Endodermal cell (in vitro differentiated cells): Measurements from ENCODE around the gene MEP1A. TPM values are rescaled to one million over a fixed set of nuclear protein-coding genes. Genes with fewer than 3 reads are reported as not detected.
"Not testable (repeated sequence)": the region's sequence is repeated elsewhere in the genome, so short reads cannot be mapped to it uniquely, and the experiment has no call there.

Experiments used
- DNase-seq: peaks from one replicate; pipeline ENCODE4 v3.0.0-alpha.2; 2017
- H3K27ac ChIP-seq: 2 replicates; pipeline ENCODE4 v1.5.1; 2013; ENCODE audit warnings: mild to moderate bottlenecking, low read depth, low read length, moderate library complexity
- H3K27me3 ChIP-seq: 2 replicates; pipeline ENCODE4 v1.6.1; 2013; ENCODE audit warnings: mild to moderate bottlenecking, low read length, moderate library complexity; ENCODE audit not compliant: insufficient read depth, control insufficient read depth, poor library complexity, severe bottlenecking
- H3K36me3 ChIP-seq: 2 replicates; pipeline ENCODE4 v1.7.0; 2013; ENCODE audit warnings: mild to moderate bottlenecking, low read length, moderate library complexity; ENCODE audit not compliant: control insufficient read depth, insufficient read depth
- H3K4me1 ChIP-seq: one replicate; pipeline ENCODE4 v1.7.0; 2013; ENCODE audit warnings: low read length; ENCODE audit not compliant: control insufficient read depth, insufficient read depth
- H3K4me3 ChIP-seq: 2 replicates; pipeline ENCODE4 v1.5.1; 2013; ENCODE audit warnings: mild to moderate bottlenecking, low read length, moderate library complexity
- H3K9ac ChIP-seq: 2 replicates; pipeline ENCODE4 v1.6.1; 2013; ENCODE audit warnings: mild to moderate bottlenecking, low read length, moderate library complexity; ENCODE audit not compliant: poor library complexity, severe bottlenecking; ENCODE audit errors: extremely low read depth
- H3K9me3 ChIP-seq: 2 replicates; pipeline ENCODE4 v1.6.1; 2013; ENCODE audit warnings: mild to moderate bottlenecking, low read length, moderate library complexity; ENCODE audit not compliant: control insufficient read depth
- H3K27ac Mint-ChIP-seq: 2 replicates; pipeline ENCODE4 v1.8.0; 2020; ENCODE audit warnings: mixed read lengths
- H3K27me3 Mint-ChIP-seq: 2 replicates; pipeline ENCODE4 v1.8.0; 2021; ENCODE audit warnings: mild to moderate bottlenecking, mixed read lengths; ENCODE audit not compliant: insufficient read depth
- H3K36me3 Mint-ChIP-seq: 2 replicates; pipeline ENCODE4 v1.8.0; 2020; ENCODE audit warnings: low read depth, mixed read lengths
- H3K4me1 Mint-ChIP-seq: 2 replicates; pipeline ENCODE4 v1.8.0; 2020; ENCODE audit warnings: mixed read lengths
- H3K4me3 Mint-ChIP-seq: 2 replicates; pipeline ENCODE4 v1.8.0; 2020; ENCODE audit warnings: mild to moderate bottlenecking, moderate library complexity, mixed read lengths
- H3K9me3 Mint-ChIP-seq: 2 replicates; pipeline ENCODE4 v1.8.0; 2020; ENCODE audit warnings: mild to moderate bottlenecking, mixed read lengths
- CTCF ChIP-seq: fragments of 200-600 bp; sonication (generic); conservative IDR thresholded peaks from 2 replicates; pipeline ENCODE4 v1.5.0; 2021; ENCODE audit warnings: antibody characterized with exemption, mild to moderate bottlenecking
- WGBS, 2 experiments: methylation state at CpG; one replicate each; pipeline versions ENCODE4 v1.1.5 to v1.1.7; 2013; ENCODE audit warnings: missing lambda C conversion rate in 2 of 2, mixed read lengths in 1 of 2; ENCODE audit not compliant: insufficient coverage in 1 of 2, insufficient read length in 1 of 2; 5-methylcytosine and 5-hydroxymethylcytosine counted together
- total RNA-seq, 2 donors: library from RNA; stranded (reverse); fragmentation: NEBNext Ultra II Directional in 1 of 2; extraction: Animal tissue kit (Norgen Biotek cat#: 25700) in 1 of 2; gene quantifications; 2 replicates in 1 of 2; 3 replicates in 1 of 2; pipeline ENCODE4 v1.2.1, GENCODE V29; 2021

The MEP1A gene
- total RNA-seq, 2 donors from 2014 or later, result not detected

GRCh38 chr6:46828939-46829338 lies 35.8 kb downstream of the MEP1A start:
- Mint-ChIP-seq H3K36me3 (no peaks in the 10 kb centered on the region), H3K4me3 (no peak overlapping the region), H3K9me3 (no peaks in the 10 kb centered on the region), H3K27ac (no peak overlapping the region), H3K27me3 (no peaks in the 10 kb centered on the region), H3K4me1 (peaks cover 5% of the 10 kb centered on the region)
- H3K9me3 ChIP-seq, result no peaks in the 10 kb centered on the region
- 73 to 85% methylated on average over 2 of the region's 2 CpGs for WGBS, 2 experiments
- no peak for TF ChIP-seq CTCF
- no peaks in the 10 kb centered on the region for H3K4me1 ChIP-seq
- no peak overlapping the region for H3K27ac ChIP-seq
- H3K4me3 ChIP-seq, result no peak overlapping the region
- no peak for DNase-seq
- H3K9ac ChIP-seq, result no peak overlapping the region
- H3K27me3 ChIP-seq, result no peaks in the 10 kb centered on the region
- no peaks in the 10 kb centered on the region for H3K36me3 ChIP-seq

GRCh38 chr6:46832816-46833215 lies 39.6 kb downstream of the MEP1A start:
- TF ChIP-seq CTCF, result no peak
- Histone ChIP-seq H3K27ac (no peak overlapping the region), H3K9me3 (no peaks in the 10 kb centered on the region), H3K4me1 (no peaks in the 10 kb centered on the region), H3K27me3 (no peaks in the 10 kb centered on the region), H3K9ac (no peak overlapping the region), H3K36me3 (no peaks in the 10 kb centered on the region), H3K4me3 (no peak overlapping the region)
- no peaks in the 10 kb centered on the region for H3K9me3 Mint-ChIP-seq
- no peak for DNase-seq
- 91% methylated on average over 2 of the region's 3 CpGs; no CpG with 5 or more reads in 1 of the 2 experiments for WGBS, 2 experiments
- H3K27ac Mint-ChIP-seq, result no peak overlapping the region
- no peaks in the 10 kb centered on the region for H3K27me3 Mint-ChIP-seq
- no peak overlapping the region for H3K4me3 Mint-ChIP-seq
- no peaks in the 10 kb centered on the region for H3K36me3 Mint-ChIP-seq
- no peaks in the 10 kb centered on the region for H3K4me1 Mint-ChIP-seq

GRCh38 chr6:46834257-46834916 lies 41.2 kb downstream of the MEP1A start:
- WGBS, 2 experiments, result 60 to 68% methylated on average over 5 to 7 of the region's 7 CpGs
- not testable (repeated sequence) for H3K4me3 Mint-ChIP-seq, H3K27me3 Mint-ChIP-seq, H3K27ac Mint-ChIP-seq, H3K9me3 Mint-ChIP-seq, H3K9ac ChIP-seq, DNase-seq, H3K9me3 ChIP-seq, H3K4me3 ChIP-seq, H3K4me1 ChIP-seq, H3K27me3 ChIP-seq, H3K27ac ChIP-seq, H3K4me1 Mint-ChIP-seq, H3K36me3 Mint-ChIP-seq, H3K36me3 ChIP-seq

GRCh38 chr6:46834991-46835390 lies 41.8 kb downstream of the MEP1A start:
- H3K4me3 Mint-ChIP-seq, H3K4me1 Mint-ChIP-seq, H3K36me3 Mint-ChIP-seq, H3K9ac ChIP-seq, DNase-seq, H3K9me3 Mint-ChIP-seq, H3K27me3 ChIP-seq, H3K4me3 ChIP-seq, H3K9me3 ChIP-seq, H3K27me3 Mint-ChIP-seq, H3K27ac ChIP-seq, H3K27ac Mint-ChIP-seq, H3K36me3 ChIP-seq, H3K4me1 ChIP-seq: not testable (repeated sequence)
- 94% methylated on average over 2 of the region's 2 CpGs; no CpG with 5 or more reads in 1 of the 2 experiments for WGBS, 2 experiments
